Measurements from ENCODE around the gene ELK3.

The ELK3 gene

DNA sequence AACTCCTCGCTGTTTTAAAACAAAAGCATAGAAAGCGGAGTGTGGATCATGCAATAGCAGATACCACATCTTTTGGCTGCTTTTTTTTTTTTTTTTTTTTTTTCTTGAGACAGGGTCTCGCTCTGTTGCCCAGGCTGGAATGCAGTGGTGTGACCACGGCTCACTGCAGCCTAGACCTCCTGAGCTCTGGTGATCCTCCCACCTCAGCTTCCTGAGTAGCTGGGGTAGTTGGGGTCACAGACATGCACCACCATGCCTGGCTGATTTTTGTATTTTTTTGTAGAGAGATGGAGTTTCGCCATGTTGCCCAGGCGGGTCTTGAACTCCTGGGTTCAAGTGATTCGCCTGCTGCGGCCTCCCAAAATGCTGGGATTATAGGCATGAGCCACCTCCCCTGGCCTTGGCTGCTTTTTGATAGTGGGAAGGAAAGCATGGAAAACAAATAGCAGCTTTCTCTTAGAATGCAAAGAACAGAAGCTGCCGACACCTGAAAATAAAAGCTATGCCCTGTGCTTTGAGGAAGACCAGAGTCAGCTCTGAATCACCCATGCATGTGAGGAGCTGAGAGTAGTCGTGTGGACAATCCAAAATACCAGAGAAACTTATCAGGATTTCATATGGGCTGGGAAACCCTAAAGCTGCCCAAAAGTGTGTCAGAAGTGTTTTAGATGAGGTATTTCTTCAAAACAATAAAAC lies 3.6 kb upstream of the ELK3 start:
- DNase-seq, result no peak

DNA sequence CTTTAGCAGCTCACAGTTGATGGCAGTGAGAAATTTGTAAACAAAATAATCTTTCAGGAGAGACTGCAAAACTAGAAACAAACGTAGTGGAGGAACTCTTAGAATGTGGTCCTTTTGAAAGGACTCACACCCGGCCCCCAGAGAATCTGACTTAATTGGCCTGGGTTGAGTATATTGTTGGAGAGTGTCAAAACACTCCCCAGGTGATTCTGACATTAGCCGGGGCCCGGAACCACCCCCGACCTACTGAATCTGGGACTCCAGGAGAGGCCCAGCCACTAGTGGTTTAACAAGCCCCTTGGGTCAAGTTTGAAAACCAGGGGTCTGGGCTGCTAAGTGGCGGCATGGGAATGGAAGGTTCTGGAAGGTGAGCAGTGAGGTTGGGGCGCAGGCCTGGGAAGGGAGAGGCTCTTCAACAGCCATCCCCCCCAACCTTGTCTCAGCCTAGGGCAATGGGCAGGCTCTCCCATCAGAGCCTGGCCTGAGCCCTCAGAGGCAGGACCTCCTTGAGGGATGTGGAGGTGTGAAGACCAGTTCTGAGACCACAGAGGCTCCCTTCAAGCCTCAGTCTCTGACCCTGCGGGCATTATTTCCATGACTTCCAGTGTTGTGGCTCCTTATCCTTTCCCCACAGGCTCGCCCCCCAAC lies 1.1 kb upstream of the ELK3 start:
- no peak for DNase-seq

DNA sequence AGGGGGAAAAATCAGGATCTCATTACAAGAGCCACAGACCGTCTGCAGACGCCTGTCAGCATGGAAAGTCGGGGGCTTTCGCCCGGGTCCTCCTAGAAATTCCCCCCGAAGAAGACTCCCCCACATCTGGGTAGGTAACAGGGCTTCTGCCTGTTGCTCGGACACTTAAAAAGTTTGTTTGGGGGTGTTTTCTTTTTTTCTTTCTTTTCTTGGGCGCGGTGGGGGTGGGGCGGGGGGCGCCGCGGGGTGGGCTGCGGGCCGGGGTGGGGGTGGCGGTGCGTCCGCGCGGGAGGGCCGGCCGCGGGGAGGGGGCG lies 358 bp downstream of the ELK3 start:
- DNase-seq, result no peak

DNA sequence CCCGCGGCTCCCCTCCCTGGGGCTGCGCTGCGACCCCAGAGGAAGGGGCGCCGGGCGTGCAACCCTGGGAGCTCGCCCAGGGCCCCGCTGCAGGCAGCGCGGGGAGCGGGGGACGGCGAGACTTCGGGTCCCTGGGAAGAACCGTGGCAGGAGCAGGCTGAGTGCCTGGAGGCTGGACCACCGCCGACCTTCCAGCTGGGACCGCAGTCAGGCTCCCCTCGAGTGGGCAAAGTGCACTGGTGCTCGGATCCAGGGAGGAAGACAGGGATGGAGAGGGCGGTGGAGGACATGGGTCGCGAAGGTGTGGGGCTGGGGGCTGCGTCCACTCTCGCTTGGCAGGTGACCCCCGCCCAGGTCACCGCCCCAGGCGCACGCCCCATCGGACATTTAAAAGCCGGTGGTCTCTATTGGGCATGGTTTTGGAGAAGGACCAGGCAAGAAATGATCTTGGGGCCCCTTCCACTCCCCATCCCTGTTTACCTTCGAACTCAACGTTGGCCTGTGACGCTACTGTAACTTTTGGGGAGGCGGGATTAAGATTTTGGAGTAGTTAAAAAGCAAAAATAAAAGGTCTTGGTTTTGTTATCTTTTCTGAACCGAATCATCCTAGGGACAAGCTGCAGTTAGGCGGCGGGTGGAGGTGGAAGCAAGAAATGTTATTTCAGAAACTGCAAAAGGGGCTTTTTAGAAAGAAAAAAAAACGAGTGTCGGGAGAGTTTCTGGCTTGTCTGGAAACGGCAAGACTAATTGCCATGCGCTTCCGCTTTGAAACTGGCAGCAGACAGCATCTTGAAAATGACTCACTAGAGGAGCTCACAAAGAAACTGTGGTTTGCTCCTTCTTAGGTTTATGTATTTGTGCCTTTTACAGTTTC lies 1.0 kb downstream of the ELK3 start:
- DNase-seq, result peak; percentile 18

GRCh38 chr12:96195845-96196451 lies 1.8 kb downstream of the ELK3 start:
- no peak for DNase-seq

GRCh38 chr12:96196781-96197180 lies 2.6 kb downstream of the ELK3 start:
- no peak for DNase-seq

DNA sequence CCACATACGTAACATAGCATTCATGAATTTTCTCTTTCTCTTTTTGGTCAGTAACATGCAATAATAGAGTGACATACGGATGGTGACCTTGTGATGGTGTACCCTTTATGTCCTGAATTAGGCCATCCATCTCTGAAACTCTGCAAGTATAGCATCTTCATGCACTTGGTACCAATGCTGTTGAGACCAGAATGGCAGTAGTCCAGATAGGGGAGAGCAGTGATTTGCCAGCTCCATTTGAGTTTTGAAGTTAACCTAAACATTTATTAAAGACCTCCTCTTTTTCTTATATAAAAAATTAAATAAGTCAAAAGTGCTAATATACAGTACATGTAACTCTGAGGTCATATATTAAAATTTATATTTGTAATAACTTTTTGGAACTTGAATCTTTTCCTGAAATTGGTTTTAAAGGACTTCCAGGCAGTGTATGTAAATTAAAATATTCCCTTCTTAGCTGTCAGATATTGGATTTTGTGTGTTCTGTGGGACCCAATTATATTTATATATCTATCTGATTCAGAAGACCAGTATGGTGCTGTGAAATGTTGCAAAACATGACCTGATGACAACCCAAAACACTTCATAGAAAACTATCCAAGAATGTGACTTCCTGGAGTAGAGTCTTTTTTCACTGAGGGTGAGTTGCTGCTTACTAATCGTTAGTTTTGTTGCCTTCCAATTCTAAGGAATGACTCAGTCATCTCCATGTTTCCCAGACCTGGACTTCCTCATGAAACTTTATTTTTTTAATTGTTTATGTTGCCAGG lies 3.5 kb downstream of the ELK3 start:
- no peak for DNase-seq

- DNase-seq, result no peak
Observed at GRCh38 chr12:96198965-96199364, 4.8 kb downstream of the ELK3 start.

DNA sequence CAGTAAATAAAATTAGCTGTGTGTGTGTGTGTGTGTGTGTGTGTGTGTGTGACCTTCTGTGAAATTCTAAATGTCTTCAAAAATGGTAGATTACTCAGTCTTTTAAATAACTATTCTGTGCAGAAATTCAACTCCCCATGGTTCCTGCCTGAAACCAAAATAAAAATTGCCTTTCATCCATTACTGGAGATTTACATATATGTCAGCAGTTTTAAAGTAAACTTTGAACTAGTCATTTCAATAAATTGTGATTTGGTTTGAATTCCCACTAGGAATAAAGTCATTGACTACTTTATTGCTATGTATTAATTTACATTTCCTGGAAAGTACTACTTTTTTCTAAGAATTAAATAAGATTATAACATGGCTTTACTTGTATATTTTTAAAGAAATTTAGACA lies 5.3 kb downstream of the ELK3 start:
- no peak for DNase-seq

DNA sequence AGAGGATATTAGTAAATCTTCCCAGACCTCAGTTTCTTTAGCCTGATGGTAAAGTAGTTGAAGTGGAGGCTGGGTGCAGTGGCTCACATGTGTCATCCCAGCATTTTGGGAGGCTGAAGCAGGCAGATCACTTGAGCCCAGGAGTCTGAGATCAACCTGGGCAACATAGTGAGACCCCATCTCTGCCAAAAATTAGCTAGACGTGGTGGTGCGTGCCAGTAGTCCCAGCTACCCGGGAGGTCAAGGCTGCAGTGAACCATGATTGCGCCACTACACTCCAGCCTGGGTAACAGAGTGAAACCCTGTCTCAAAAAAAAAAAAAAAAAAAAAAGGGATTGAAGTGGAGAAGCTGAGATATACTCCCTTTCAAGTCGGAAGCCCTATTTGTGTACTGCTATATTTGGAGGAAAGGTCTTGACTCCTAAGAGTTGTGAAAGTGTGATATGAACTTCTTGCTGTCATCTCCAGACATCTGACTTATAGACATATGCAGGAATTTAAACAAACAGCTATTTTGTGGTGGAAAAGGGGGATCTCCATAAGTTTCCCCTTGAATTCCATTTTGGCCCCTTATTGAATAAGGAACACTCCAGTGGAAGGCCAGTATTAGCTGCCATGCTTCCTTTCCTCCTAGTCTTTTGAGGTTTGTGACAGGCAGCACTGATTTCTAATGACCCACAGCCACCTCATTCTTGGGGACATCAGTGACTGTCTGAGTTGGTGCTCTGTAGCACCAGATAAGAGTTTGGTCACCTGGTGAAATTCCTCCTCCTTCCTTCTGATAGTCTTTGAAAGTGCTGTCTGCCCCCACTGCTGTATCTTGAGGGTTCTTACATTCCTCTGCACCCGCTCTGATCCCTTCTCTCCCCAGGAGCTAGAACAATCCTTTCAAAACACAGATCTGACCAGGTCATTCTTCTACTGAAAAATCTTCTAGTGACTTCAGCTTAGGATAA lies 7.4 kb downstream of the ELK3 start:
- no peak for DNase-seq

GRCh38 chr12:96204381-96204780 lies 10.2 kb downstream of the ELK3 start:
- no peak for DNase-seq

DNA sequence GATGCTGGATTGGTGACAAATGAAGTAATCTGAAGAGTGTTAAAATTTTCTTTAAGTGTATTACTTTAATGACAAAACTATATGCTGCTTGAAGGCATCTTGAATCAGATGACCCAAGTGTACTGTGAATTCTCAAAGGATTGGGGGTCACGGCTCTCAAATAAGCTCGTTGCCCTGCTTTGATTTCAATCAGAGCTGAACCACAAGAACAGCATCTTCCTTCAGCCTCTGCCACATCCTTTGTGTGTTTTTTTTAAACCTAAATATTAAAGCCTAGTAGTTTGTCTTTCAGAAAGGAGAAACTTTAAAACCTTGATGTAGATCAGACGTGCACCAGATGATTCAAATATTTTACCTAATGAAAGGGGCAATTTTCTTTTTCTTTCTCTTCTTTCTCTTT lies 11.7 kb downstream of the ELK3 start:
- no peak for DNase-seq

DNA sequence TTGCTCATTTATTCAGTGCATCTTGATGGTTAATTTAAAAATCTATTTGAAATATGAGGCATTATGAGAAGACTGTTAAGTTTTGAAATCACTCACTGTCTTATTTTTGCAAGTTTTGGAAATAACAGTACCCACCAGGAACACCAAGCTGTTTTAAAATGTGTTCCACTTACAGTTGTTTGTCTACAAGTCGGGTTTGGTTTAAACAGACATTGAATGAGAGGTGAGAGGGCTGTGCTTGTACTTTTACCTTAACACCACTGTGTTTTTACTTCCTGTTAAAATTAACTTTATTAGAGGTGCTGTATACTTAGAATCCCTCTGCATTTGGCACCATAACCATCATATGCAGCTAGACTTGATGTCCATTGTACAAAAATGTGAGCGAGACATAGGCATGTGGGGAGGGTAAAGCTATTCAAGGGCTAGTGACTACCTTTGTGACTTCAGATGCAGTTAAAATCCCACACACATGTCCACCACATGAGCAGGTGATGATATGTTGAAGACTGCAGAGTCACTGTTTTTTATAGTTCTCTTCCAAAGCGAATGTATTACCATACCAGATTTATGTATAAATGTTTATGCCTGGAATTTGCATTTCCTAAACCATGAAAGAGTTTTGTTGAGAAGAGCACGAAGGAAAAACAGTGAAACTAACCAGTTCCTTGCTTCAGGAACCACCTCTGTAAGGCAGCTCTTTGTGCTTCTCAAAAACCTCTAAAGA lies 12.9 kb downstream of the ELK3 start:
- no peak for DNase-seq

DNA sequence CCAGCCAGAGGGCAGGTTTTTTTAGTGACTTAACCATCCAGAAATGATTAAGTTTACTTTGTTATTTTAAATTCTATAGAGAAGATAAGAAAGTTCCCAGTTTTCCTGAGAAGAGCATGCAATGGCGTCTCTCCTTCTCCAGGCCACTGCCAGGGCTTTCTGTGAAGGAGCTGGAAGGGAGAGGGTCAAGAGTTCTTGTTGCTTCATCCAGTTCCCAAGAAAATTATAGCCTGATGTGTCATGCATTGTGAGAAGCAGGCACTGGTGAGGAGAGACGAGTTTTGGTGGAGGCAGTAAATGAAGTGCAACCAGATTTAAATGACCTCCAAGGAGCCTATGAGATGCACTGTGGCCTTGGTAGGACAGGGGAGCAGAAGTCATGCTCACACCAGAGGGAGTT lies 14.2 kb downstream of the ELK3 start:
- no peak for DNase-seq

GRCh38 chr12:96208801-96209549 lies 14.8 kb downstream of the ELK3 start:
- DNase-seq, result no peak

GRCh38 chr12:96210376-96211055 lies 16.3 kb downstream of the ELK3 start:
- DNase-seq, result no peak

DNA sequence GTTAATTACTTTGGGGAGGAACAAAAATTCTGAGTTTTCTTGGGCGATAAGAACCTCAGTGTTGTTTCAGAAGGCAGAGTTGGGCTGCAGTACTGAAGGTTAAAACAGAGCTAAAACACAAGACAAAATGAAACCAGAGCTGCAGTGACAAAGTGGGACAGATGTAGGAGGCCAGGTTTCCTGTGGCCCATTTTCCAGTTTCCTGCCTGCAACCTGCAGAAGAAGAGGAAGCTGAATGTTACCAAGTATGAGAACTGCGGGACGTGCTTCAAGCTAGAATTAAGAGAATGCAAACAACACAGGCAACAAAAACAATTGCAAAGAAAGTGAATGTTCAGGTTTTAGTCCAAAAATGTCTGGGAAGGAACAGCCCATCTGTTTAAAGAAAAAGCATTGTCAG lies 17.8 kb downstream of the ELK3 start:
- DNase-seq, result no peak

DNA sequence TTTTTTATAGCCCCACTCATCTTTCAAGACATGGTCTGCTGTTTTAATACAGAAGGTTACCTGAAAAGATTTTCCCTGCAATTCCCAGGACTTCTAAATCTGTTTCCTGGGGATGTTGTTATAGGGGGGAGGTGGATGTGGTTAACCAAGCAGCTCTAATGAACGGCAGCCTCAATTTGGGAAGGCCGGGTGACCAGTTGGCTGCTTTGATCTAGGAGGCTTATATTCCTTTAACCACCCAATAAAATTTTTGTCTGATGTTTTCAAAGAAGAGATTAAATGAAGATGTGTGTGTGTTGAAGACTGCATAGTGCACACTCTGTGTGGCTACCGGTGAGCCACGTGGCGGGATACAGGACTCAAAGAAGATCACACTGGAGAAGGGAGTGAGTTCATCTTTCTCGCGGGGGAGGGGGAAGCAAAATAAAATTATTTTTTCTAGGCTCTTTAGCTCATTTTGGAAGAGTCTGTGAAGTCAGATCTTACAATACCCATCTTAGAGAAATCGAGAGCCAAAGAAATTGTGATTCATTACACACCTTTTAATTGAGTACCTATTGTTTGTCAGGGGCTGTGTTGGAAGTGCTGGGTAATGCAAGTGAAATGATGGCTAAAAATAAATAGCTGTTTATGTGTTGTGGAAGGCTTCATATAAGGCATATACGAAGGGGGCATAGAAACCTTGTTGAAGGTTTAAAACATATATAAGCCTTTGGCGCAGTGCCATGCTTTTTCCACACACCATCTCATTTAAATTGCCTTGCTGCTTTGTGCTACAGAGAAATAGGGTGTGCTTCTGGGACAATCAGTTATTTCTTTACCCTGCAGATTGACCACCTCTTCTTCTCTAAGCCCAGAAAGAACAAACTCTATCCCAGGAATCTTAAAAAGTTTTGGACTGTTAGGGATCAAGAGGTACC lies 18.5 kb downstream of the ELK3 start:
- no peak for DNase-seq

DNA sequence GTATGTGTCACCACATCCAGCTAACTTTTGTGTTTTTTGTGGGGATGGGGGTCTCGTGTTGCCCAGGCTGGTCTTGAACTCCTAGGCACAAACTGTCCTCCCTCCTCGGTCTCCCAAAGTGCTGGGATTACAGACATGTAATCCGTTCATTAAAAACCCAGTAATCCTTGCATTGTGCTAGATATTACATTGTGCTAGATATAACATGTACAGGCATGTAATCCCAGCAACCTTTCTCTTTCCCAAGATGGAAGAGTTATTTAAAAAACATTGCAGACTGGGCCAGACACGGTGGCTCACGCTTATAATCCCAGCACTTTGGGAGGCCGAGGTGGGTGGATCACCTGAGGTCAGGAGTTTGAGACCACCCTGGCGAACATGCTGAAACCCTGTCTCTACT lies 19.7 kb downstream of the ELK3 start:
- DNase-seq, result no peak

Data from NCI-H1105 treated with DMSO at 0.1 percent for 48 hours (cell line).